Lower leg skin (tissue), 4 donors: ENCODE data around the gene POC1A. TPM values are rescaled to one million over a fixed set of nuclear protein-coding genes. Genes with fewer than 3 reads are reported as not detected.

Experiments used
- DNase-seq, 2 donors: peaks; one replicate each; pipeline ENCODE4 v3.0.0-alpha.2; 2019; ENCODE audit warnings: low spot score in 2 of 2
- H3K4me3 ChIP-seq: fragments of 200-600 bp; sonication (generic); 2 replicates; pipeline ENCODE4 v1.5.1; 2017; ENCODE audit warnings: mild to moderate bottlenecking, low read depth; ENCODE audit not compliant: poor library complexity, severe bottlenecking
- CTCF ChIP-seq, 3 donors: fragments of 450-650 bp; IDR thresholded peaks; one replicate each; pipeline ENCODE4 v1.5.1; 2016; ENCODE audit warnings: antibody characterized with exemption in 3 of 3, mild to moderate bottlenecking in 3 of 3, moderate library complexity in 2 of 3
- POLR2A ChIP-seq, 2 donors: fragments of 450-650 bp; IDR thresholded peaks; one replicate each; pipeline ENCODE4 v1.6.1; 2016 to 2017; ENCODE audit warnings: antibody characterized with exemption in 2 of 2, mild to moderate bottlenecking in 1 of 2, moderate library complexity in 1 of 2
- WGBS, 2 donors: methylation state at CpG; one replicate each; pipeline ENCODE4 v1.1.5; 2018; 5-methylcytosine and 5-hydroxymethylcytosine counted together
- intact Hi-C: fragments of 100-400 bp; cut with DNase I; formaldehyde crosslinking; loops from one replicate; pipeline ENCODE4 v1.15.0; 2023; ENCODE audit warnings: low total_unique reads
- total RNA-seq, 4 donors: library from RNA; depleted of rRNA; stranded (reverse); fragments of >200 nt; gene quantifications; one replicate each; pipeline ENCODE4 v1.1.0, GENCODE V29; 2016

POC1A gene
- total RNA-seq, 4 donors from 2014 or later: 1.6 to 4.9 (median 1.9) TPM

DNA sequence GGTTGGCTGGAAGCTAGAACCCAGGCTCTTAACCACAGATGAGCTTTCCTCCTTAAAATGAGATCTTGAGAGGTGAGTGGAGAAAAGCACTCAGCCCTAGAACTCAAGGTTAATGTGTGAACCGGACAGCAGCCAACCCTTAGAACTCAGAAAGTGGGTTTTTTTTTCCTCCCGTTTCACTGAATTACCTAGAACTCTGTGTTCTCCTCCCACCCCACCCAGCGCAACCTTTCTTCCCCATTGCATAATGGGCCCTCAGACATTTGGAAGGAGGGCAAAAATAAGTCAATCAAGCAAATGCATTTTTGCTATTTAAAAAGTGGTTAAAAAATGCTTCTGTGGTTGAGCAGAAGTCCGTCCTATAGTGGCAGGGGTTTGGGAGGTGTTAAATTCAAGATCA is 36.7 kb downstream of the POC1A start:
- 71 to 95% methylated on average over 4 of the region's 4 CpGs for WGBS, 2 donors
- no peak for DNase-seq
- TF ChIP-seq CTCF (IDR thresholded peaks at IDR 0.05): no peak
- no peak for TF ChIP-seq POLR2A (IDR thresholded peaks at IDR 0.05)
- no peak overlapping the region for H3K4me3 ChIP-seq
- intact Hi-C loops: no loop called here

- intact Hi-C loops: no loop called here
- no peak overlapping the region for H3K4me3 ChIP-seq
- WGBS, 2 donors: 97 to 99% methylated on average over 6 of the region's 6 CpGs
- TF ChIP-seq CTCF (IDR thresholded peaks at IDR 0.05) (no peak), POLR2A (IDR thresholded peaks at IDR 0.05) (no peak)
- DNase-seq: no peak
These were observed 42.2 kb downstream of the POC1A start for GRCh38 chr3:52112056-52112455.

DNA sequence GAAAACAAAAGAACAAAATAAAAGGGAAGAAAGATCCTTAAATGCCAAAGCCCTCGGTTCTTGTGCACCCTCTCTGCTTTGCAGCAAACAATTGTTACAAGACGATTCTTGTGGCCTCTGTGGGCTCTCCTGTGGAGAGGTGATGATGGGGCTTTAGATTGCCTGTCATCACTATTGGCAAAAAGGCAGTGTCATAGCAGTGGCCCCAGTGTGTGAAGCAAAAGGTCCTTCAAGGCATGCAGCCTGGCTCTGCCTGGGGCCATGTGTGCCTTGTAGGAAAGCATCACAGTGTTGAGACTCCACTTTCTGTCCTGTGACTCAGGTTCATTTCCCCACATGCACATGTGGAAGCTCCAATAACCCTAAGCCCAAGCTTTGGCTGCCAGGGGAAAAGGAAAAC is 43.7 kb downstream of the POC1A start:
- no peak for DNase-seq
- WGBS, 2 donors: 88 to 89% methylated on average over 2 of the region's 2 CpGs
- intact Hi-C loops: no loop called here
- no peak overlapping the region for H3K4me3 ChIP-seq
- no peak for TF ChIP-seq CTCF (IDR thresholded peaks at IDR 0.05)
- TF ChIP-seq POLR2A (IDR thresholded peaks at IDR 0.05): no peak

- 61 to 63% methylated on average over 8 of the region's 8 CpGs for WGBS, 2 donors
- intact Hi-C loops: no loop called here
These were observed 44.5 kb downstream of the POC1A start for GRCh38 chr3:52109611-52110301.

DNA sequence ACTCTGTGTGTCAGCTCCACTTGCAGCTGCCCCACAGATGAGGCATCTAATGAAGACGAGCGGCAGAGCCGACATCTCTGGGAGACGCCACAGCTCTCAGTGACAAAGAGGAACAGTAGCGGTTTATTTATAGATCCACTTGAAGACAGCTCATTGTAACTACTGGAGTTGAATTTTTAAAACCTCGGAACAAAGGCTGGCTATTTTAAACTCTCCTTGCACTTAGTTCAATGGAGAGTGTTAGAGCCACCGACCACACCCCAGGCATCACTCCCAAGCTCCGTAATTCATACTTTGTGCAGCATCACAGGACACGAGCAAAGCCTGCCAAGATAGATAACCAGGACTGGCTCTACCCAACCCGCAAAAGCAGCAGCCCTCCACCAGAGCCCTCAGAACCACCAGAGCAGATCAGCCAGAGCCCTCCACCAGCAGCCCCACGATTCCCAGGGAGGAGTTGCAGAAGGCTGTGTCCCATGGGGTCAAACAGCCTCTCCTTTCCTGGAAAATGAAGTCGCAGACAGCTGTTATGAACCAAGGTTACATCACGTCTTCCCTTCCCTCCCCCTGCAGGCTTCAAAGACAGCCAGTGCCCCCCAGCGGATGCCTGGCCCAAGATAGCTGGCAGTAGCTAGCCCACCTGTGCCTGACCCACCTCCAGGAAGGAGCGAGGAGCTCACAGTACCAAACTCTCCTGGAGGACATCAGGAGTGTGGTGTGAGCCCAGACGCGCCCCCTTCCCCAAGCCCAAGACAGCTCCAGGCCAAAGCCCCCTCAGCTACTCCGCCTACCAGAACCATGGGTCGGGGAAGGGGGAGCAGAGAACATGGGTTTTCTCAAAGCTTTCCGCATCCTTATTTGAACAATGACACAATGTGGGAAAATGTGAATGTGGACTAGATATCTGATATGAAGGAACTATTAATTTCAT is 45.7 kb downstream of the POC1A start:
- TF ChIP-seq POLR2A (IDR thresholded peaks at IDR 0.05) (no peak), CTCF (IDR thresholded peaks at IDR 0.05) (no peak)
- intact Hi-C loops: no loop called here
- H3K4me3 ChIP-seq: no peak overlapping the region
- WGBS, 2 donors: 54 to 56% methylated on average over 20 of the region's 20 CpGs
- no peak for DNase-seq

More at GRCh38 chr3:52109611-52110301, 44.5 kb downstream of the POC1A start:
- no peak overlapping the region for H3K4me3 ChIP-seq
- TF ChIP-seq POLR2A (IDR thresholded peaks at IDR 0.05) (no peak), CTCF (IDR thresholded peaks at IDR 0.05) (no peak)
- no peak for DNase-seq
